GM15510 (cell line): ENCODE results near the gene PAPPA2.

Experiments used
- POLR2A ChIP-seq: IDR thresholded peaks from 3 replicates; pipeline ENCODE4 v1.6.1; 2011; ENCODE audit warnings: borderline replicate concordance; ENCODE audit not compliant: insufficient read length; ENCODE audit errors: extremely low read depth

PAPPA2 gene

DNA sequence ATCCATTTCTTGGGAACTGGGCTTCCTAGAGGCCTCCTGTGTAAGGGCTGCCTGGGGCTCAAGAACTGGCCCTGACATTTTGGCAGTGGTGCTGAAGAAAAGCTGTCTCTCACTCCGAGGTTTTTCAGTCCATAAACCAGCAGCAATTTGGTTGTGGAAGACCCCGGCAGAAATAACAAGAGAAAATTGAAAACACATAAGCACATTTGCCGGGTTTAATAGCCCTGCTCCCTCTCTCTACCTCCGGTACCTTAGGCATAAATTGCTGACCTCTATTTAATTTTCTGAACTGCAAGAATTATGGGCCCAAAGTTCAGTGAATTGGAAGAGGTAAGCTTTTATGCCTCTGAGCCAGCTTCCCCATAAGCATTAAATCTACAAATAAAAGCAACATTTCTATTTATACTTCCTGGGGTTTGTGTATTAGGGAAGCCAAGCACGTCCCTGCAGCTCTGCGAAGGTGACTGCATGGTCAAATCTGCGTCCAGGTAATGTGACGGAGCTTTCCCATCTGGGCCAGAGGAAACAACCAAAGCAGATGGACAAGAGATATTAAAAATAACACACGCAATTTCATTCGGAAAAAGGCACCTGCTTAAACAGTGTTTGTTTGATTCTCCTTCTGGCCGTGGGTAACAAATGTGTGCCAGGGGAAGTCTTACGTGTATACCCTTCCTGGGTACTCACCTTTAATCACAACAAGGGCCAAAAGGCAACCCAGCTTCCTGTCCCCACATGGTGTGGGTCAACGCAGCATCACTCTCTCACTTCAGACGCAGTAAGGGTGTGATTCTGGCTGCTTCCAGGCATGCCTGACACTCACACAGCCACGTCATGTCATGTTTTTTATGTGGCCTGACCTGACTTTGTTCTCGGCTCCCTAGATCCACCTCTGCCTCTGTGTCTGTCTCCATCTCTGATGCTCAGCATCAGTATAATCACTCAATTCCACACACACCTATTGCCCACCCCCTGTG, 69.2 kb downstream of the PAPPA2 start:
- TF ChIP-seq POLR2A: no peak

- no peak for TF ChIP-seq POLR2A
These were observed 70.0 kb downstream of the PAPPA2 start for GRCh38 chr1:176533020-176533419.

DNA sequence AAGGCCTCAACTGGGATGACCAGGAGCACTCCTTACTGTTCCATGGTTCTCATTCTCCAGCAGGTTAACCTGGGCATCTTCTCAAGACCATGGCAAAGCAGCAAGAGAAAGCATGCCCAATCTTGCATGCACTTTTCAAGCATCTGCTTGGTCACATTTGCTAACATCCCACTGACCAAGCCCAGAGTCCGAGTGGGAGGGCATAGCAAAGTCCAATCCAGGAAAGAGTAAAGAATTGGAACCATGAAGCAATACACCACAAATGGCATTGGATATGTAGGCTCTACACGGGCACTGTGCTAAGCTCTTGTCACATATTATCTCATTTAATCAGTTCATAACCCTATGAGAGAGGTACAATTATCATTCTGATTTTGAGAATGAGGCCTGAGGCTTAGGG, 73.6 kb downstream of the PAPPA2 start:
- no peak for TF ChIP-seq POLR2A

GRCh38 chr1:176539018-176539417, 76.0 kb downstream of the PAPPA2 start:
- no peak for TF ChIP-seq POLR2A

DNA sequence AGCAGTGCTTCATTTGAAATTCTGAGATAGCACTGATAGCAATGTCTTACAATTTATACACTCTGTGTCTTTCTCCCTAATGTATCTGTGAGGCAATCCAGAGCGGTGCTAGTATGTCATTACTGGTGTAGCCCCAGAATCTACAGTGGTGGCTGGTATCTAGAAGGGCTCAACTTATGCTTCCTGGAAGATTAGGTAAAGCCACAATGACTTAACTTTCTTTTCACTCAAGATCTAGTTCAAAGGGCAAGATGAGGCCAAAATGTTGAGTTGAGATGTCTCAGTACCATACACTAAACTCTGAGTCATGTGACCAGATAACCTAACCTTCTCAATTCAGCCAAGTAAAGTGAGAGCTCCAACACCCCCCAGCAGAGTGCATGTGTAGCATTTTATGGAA, 77.5 kb downstream of the PAPPA2 start:
- TF ChIP-seq POLR2A: no peak

- no peak for TF ChIP-seq POLR2A
These were observed 78.7 kb downstream of the PAPPA2 start for GRCh38 chr1:176541663-176542062.

DNA sequence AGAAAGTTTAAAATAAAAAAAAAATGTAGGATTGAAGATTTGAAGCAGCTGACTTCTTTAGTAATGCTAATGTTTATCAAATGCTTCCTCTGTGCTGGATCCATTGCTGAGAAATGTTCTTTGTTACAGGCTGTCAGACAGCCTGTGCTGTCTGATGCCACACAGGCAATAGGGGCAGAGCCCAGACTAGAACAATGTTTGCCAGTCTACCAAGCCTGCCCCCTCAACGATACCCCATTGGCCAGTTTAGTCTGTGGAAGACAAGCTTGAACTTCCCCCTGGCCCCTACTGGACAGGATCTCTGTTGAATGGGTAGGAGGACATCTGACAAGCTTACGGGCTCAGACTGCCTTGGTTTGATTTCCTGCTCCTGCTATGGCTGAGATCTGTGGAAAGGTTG, 79.4 kb downstream of the PAPPA2 start:
- no peak for TF ChIP-seq POLR2A

- no peak for TF ChIP-seq POLR2A
These were observed 80.6 kb downstream of the PAPPA2 start for GRCh38 chr1:176543360-176544129.

DNA sequence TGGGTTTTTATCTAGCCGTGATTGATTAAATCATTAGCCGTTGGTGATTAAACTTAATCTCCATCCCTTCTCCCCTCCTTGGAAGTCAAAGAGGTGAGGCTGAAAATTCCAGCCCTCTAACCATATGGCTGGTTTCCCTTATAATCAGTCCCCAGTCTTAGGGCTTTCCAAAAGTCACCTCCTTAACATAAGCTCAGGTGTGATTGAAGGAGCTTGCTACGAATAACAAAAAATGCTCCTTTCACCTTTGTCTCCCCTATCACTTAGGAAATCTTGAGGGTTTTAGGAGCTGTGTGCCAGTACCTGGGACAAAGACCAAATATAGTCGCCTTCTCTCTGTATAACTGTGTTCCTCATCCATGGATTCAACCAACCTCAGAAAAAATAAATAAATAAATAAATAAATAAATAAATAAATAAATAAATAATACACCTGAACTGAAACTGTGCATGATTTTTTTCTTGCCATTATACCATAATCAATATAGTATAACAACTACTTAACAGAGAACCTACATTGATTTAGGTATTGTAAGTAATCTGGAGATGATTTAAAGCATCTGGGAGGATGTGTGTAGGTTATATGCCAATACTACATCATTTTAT, 82.2 kb downstream of the PAPPA2 start:
- no peak for TF ChIP-seq POLR2A

GRCh38 chr1:176546825-176547224, 83.8 kb downstream of the PAPPA2 start:
- no peak for TF ChIP-seq POLR2A

GRCh38 chr1:176551146-176551545, 88.2 kb downstream of the PAPPA2 start:
- no peak for TF ChIP-seq POLR2A

GRCh38 chr1:176552217-176552991, 89.4 kb downstream of the PAPPA2 start:
- TF ChIP-seq POLR2A: no peak

GRCh38 chr1:176552999-176553398, 90.0 kb downstream of the PAPPA2 start:
- TF ChIP-seq POLR2A: no peak

GRCh38 chr1:176556288-176556687, 93.3 kb downstream of the PAPPA2 start:
- no peak for TF ChIP-seq POLR2A
